ENCODE data around the gene DDX54. TPM values are rescaled to one million over a fixed set of nuclear protein-coding genes. Genes with fewer than 3 reads are reported as not detected.

Gene DDX54
- total RNA-seq, 1 donor from 2014 or later = 53.5 TPM

Small RNAs within 50 kb of the gene (microRNA-seq; reads per million reads assigned to microRNA genes)
- gene MIR7106 = 1.1 reads per million

Other genes with a start within 250 kb of the DDX54 start
- 33.8 and 37.1 TPM in 2 replicates for gene OAS3, start 247.0 kb downstream of the DDX54 start, total RNA-seq
- gene OAS2, start 207.0 kb downstream of the DDX54 start, total RNA-seq = 94.2 and 132 TPM in 2 replicates
- gene DTX1, start 128.7 kb downstream of the DDX54 start, total RNA-seq = 4.6 and 5.5 TPM in 2 replicates
- gene RASAL1, start 49.7 kb downstream of the DDX54 start, total RNA-seq = 0.43 and 0.48 TPM in 2 replicates
- not detected in 2 replicates for gene CFAP73, start 35.8 kb downstream of the DDX54 start, total RNA-seq
- 20.9 and 23.5 TPM in 2 replicates for gene RITA1, start 243 bp upstream of the DDX54 start, total RNA-seq
- 27.9 and 33.7 TPM in 2 replicates for gene TPCN1, start 36.0 kb upstream of the DDX54 start, total RNA-seq
- gene SLC8B1, start 149.6 kb upstream of the DDX54 start, total RNA-seq = 8.6 and 8.7 TPM in 2 replicates
- 52.2 and 59.0 TPM in 2 replicates for gene PLBD2, start 173.1 kb upstream of the DDX54 start, total RNA-seq
- gene SDS, start 218.4 kb upstream of the DDX54 start, total RNA-seq = not detected in 2 replicates
- gene SDSL, start 236.9 kb upstream of the DDX54 start, total RNA-seq = 9.5 and 10.5 TPM in 2 replicates

All from astrocyte (in vitro differentiated cells and primary cell).